LHCN-M2 (cell line): ENCODE data around the gene RNF40. TPM values are rescaled to one million over a fixed set of nuclear protein-coding genes. Genes with fewer than 3 reads are reported as not detected.
A peak's percentile ranks its signal among the peaks of the same experiment; 100 is the strongest.

Source experiments
- DNase-seq: peaks from one replicate; pipeline ENCODE4 v3.0.0-alpha.2; 2012; ENCODE audit warnings: low read depth
- polyA plus RNA-seq: library from polyadenylated mRNA; unstranded; fragments of >200 nt; gene quantifications from one replicate; pipeline ENCODE4 v1.2.1, GENCODE V29; 2012; ENCODE audit warnings: missing spikeins
- total RNA-seq: library from RNA; depleted of rRNA; stranded (reverse); fragments of >200 nt; gene quantifications from 2 replicates; pipeline ENCODE4 v1.2.3, GENCODE V29; 2014; rRNA removed

Gene RNF40
- 102 and 105 TPM in 2 replicates for total RNA-seq
- polyA plus RNA-seq, result 68.0 TPM

DNA sequence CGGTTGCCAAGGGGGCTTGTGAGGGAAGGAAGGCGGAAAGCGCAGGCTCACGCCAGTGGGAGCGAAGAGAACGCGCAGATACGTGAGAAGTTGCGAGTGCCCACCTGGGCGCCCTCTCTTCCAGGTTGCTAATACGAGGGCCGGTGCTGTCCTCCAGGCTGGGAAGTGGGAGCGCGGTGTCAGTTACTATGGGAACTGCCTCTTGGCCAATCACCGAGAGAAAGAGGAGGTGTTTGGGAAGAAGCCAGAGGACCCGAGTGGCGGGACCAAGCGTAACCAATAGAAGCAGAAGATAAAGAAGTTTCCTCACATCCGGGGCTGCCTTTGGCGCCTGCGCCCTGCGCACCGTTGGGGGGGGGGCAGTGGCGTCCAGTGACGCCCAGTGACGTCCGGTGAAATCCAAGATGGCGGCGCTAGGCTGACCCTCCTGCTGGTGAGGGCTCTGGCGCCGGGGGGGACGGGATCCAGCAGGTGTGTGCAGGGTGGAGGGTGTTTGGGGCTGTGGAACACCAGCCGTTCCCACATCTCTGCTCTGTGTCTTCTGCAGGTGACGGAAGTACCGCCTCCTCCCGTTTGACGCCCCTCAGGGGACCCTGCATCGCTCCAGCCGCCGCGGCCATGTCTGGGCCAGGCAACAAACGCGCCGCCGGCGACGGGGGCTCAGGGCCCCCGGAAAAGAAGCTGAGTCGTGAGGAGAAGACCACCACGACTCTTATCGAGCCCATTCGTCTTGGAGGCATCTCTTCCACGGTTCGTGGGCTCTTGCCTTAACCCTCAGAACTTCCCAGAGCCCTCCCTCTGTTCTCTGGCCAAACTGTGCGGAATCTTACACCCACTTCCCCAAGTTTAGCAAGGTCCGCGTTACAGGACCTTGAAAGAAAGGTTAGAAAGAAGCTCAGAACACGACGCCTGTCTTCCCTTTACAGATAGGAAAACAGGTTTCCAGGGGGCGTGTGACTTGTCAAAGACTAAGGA, at the start of gene RNF40, which contains the start of gene CFAP119:
Gene RNF40 (plus strand): TSS at position 395 of the 975 bp plus-strand sequence. CDS start 224 bp downstream, at position 619.
Gene CFAP119 (minus strand): TSS at position 135 of the 975 bp plus-strand sequence. CDS start 314 bp downstream, outside the sequence.
- DNase-seq, result peak; percentile 97

DNA sequence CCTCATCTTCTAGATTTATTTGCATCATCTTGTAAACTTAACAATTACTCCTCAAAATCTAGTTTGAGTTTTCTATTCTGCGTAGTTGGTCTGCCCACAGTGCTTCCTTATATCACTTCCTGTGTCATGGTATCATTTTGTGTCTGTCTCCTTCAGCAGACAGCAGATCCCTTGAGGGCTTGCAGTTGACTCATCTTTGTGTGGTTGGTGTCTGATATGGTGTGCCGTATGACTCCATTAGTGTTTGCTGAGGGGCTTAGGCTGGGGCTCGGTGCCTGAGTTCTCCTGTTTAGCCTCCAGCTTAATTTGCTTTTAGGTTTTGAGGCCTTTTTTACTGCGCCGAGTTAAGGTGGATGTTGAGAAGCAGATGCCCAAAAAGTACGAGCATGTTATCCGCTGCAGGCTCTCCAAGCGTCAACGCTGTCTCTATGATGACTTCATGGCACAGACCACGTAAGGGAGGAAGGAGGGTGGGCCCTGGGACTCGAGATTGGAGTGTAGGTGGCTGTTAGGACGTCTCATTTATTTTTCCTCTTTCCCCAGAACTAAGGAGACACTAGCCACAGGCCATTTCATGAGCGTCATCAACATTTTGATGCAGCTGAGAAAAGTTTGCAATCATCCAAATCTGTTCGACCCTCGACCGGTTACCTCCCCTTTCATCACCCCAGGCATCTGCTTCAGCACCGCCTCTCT, 46.2 kb upstream of the RNF40 start:
- peak; percentile 45 for DNase-seq

DNA sequence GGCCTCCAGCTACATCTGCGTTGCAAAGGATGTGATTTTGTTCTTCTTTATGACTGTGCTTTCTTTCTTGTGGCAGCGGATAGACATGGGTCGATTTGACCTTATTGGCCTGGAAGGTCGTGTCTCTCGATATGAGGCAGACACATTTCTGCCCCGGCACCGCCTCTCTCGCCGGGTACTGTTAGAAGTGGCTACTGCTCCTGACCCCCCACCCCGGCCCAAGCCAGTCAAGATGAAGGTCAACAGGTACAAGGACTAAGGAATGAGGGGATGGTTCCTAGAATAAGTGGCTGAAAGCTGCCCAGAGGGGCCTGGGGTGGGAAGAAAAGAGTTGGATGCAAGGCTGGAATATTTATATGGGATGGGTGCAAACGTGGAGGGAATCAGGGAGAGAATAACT, 42.0 kb upstream of the RNF40 start:
- no peak for DNase-seq

DNA sequence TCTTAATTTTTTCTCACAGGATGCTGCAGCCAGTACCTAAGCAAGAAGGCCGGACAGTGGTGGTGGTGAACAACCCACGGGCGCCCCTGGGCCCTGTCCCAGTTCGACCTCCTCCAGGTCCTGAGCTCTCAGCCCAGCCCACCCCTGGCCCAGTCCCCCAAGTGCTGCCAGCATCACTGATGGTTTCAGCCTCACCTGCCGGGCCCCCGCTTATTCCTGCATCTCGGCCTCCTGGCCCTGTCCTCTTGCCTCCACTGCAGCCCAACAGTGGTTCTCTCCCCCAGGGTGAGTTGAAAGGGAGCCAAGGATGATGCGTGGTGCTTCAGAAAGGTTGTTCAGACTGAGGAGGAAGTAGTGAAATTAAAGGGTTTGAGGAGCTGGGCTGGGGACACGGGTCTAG, 41.4 kb upstream of the RNF40 start:
- no peak for DNase-seq

DNA sequence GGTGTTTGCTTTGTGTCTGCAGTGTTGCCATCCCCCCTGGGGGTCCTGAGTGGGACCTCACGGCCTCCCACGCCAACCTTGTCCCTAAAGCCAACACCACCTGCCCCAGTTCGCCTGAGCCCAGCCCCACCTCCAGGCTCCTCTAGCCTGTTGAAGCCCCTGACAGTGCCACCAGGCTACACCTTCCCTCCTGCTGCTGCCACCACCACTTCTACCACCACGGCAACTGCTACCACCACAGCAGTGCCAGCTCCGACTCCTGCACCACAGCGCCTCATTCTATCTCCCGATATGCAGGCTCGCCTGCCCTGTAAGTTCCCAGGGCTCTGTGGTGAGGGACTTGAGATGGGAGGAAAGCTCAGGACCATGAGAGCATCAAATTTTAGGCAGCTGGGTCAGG, 41.0 kb upstream of the RNF40 start:
- DNase-seq, result no peak

DNA sequence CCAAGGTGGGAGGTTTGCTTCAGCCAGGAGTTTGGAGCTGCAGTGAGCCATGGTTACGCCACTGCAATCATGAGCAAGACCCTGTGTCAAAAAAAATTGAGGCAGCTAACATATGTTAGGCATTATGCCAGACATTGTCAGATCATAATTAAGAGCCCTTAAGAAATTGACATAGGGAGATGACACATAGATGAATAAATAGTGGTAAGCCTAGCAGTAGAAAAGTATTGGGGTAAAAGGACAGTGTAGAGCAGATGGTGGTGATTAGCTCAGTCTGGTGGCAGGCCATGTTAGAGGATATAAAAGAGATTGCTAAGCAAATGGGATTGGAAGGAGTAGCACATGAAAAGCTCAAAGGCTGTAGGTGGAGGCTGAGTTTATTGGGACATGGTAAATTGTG, 40.5 kb upstream of the RNF40 start:
- DNase-seq, result peak; percentile 70

DNA sequence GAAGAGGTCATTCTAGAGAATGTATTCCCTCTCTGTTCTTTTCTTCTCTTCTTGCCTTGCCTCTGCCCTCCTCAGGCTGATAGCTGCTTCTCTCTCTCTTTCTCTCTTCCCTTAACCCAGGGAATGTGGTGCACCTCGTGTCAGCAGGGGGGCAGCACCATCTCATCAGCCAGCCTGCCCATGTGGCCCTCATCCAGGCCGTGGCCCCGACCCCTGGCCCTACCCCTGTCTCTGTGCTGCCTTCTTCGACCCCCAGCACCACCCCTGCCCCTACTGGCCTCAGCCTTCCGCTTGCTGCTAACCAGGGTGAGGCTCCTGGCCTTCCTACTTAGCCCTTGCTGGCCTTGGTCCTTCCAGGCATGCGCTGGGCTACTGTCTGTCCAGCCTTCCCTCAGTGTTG, 39.7 kb upstream of the RNF40 start:
- DNase-seq, result no peak

DNA sequence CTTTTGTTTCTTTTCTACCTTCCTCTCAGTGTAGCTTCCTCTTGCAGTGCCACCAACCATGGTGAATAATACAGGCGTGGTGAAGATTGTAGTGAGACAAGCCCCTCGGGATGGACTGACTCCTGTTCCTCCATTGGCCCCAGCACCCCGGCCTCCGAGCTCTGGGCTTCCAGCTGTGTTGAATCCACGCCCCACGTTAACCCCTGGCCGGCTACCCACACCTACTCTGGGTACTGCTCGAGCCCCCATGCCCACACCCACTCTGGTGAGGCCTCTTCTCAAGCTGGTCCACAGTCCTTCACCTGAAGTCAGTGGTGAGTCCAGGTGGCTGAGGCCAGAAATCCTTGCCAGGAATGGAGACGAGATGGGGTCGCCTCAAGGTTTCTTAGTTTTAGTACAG, 39.2 kb upstream of the RNF40 start:
- DNase-seq, result no peak

DNA sequence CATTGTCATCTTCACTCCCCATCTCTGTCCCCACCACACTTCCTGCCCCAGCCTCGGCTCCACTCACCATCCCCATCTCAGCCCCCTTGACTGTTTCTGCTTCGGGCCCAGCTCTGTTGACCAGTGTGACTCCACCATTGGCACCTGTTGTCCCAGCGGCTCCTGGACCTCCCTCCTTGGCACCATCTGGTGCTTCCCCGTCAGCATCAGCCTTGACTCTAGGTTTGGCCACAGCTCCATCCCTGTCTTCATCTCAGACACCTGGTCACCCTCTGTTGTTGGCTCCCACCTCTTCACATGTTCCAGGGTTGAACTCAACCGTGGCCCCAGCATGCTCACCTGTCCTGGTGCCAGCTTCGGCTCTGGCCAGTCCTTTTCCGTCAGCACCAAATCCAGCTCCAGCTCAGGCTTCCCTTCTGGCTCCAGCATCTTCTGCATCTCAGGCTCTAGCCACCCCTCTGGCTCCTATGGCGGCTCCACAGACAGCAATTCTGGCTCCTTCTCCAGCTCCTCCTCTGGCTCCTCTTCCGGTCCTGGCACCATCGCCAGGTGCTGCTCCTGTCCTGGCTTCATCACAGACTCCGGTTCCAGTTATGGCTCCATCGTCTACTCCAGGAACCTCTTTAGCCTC, 38.3 kb upstream of the RNF40 start:
- DNase-seq, result no peak

DNA sequence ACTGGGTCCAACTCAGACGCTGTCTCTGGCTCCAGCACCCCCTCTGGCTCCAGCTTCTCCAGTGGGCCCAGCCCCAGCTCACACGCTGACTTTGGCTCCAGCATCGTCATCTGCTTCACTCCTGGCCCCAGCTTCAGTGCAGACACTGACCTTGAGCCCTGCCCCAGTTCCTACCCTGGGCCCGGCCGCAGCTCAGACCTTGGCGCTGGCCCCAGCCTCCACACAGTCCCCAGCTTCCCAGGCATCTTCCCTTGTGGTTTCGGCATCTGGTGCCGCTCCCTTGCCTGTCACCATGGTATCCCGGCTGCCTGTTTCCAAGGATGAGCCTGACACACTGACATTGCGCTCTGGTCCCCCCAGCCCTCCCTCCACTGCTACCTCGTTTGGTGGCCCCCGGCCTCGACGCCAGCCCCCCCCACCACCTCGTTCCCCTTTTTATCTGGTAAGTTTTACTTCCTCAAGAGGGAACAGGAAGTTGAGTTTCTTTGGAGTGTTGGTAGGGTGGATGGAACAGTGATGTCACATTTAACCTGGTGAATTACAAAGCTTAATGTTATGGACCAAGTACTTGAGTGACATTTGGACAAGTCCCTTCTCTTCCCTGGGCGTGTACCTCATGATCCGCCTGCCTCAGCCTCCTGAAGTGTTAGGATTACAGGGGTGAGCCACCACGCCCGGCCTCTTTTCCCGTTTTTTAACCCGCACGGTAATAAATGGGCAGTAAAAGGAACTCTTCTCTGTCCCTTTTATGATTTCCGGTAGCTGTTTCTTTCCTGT, 37.3 kb upstream of the RNF40 start:
- no peak for DNase-seq

DNA sequence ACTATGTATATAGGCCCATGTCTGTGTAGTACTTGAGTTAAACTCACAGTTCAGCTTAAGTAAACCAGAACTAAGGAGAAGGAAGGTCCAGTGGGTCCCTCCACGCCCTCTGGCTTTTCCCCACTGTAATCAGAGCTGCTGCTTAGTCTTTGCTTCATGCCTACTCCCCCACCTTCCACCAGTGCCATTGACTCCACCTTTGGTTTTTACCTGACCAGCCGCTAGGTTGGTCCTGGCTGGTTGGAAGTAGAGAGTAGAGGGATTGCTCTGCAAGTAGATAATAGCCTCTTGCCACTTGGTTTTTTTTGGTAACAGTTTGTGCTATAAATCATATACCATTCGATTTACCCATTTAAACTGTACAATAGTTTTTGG, 36.7 kb upstream of the RNF40 start:
- no peak for DNase-seq

DNA sequence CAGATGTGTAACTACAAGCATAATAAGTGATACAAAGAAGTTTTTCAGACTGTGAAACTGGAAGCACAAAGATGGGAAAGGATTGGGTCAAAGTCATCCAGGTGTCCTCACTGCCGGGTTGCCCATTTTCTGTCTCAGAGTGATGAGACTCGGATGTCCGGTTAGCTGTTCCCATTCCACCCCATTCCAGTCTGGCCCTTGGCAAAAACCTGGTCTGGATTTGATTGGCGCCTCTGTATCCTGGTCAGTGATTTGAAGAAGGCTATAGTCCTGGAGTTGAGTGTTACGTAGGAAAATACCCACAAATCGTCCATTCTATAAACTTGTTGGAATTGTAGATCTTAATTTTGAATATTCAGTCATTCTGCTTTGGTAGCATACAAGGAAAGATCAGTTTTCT, 33.8 kb upstream of the RNF40 start:
- DNase-seq, result no peak

DNA sequence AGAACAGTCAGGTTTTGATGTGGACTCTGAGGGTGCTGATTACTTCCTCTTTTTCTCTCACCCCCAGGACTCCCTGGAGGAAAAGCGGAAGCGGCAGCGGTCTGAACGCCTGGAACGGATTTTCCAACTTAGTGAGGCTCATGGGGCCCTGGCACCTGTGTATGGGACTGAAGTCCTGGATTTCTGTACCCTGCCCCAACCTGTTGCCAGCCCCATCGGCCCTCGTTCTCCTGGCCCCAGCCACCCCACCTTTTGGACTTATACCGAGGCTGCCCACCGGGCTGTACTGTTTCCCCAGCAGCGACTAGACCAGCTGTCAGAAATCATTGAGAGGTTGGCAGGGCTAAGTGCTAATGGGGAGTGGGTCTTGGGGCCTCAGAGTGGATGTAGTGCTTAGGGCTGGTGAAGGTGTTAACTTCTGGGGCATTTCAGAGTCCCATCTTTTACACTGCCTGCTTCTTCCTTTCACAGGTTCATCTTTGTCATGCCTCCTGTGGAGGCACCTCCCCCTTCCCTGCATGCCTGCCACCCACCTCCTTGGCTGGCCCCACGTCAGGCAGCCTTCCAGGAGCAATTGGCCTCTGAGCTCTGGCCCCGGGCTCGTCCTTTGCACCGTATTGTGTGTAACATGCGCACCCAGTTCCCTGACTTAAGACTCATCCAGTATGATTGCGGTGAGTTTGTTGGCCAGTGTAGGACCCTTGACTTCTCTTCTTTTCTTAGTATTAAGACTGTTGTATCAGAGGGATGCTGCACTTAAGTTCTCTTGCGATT, 33.0 kb upstream of the RNF40 start:
- no peak for DNase-seq

DNA sequence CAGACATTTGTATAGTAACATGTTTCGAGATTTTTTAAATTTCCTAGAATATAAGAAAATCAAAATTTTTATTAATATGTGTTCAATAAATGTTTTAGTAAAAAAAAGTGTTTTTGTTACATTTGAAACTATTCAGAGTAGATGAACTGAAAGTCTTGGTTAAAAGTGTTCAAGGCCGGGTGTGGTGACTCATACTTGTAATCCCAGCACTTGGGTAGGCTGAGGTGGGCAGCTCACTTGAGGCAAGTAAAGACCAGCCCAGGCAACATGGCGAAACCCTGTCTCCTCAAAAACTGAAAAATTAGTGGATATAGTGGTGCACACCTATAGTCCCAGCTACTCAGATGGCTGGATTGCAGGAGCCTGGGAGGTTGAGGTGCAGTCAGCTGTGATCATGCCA, 30.7 kb upstream of the RNF40 start:
- no peak for DNase-seq

DNA sequence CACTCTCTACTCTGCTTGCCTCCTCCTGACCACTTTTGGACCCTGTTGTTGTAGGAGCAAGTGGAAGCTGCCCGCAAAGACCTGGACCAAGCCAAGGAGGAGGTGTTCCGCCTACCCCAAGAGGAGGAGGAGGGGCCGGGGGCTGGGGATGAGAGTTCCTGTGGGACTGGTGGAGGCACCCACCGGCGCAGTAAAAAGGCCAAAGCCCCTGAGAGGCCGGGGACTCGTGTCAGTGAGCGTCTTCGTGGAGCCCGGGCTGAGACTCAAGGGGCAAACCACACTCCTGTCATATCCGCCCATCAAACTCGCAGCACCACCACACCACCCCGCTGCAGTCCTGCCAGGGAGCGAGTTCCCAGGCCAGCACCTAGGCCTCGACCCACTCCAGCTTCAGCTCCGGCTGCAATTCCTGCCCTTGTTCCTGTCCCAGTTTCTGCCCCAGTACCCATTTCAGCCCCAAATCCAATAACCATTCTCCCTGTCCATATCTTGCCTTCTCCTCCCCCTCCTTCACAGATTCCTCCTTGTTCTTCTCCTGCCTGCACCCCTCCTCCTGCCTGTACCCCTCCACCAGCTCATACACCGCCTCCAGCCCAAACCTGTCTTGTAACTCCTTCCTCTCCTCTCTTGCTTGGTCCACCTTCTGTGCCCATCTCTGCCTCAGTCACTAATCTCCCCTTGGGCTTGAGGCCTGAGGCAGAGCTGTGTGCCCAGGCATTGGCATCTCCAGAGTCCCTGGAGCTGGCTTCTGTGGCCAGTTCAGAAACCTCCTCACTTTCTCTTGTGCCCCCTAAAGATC, 24.9 kb upstream of the RNF40 start:
- DNase-seq, result no peak

DNA sequence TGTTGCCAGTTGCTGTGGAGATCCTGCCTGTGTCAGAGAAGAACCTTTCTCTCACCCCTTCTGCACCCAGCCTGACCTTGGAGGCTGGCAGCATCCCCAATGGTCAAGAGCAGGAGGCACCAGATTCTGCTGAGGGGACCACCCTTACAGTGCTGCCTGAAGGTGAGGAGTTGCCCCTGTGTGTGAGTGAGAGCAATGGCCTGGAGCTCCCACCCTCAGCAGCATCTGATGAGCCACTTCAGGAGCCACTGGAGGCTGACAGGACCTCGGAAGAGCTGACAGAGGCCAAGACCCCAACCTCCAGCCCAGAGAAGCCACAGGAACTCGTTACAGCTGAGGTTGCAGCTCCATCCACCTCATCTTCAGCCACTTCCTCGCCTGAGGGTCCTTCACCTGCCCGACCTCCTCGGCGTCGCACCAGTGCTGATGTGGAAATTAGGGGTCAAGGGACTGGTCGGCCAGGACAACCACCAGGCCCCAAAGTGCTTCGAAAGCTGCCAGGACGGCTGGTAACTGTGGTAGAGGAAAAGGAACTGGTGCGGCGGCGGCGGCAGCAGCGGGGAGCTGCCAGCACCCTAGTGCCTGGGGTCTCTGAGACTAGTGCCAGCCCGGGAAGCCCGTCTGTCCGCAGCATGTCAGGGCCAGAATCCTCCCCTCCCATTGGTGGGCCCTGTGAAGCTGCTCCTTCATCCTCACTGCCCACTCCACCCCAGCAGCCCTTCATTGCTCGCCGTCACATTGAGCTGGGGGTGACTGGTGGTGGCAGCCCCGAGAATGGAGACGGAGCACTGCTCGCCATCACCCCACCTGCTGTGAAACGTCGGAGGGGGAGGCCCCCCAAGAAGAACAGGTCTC, 24.1 kb upstream of the RNF40 start:
- DNase-seq, result no peak

DNA sequence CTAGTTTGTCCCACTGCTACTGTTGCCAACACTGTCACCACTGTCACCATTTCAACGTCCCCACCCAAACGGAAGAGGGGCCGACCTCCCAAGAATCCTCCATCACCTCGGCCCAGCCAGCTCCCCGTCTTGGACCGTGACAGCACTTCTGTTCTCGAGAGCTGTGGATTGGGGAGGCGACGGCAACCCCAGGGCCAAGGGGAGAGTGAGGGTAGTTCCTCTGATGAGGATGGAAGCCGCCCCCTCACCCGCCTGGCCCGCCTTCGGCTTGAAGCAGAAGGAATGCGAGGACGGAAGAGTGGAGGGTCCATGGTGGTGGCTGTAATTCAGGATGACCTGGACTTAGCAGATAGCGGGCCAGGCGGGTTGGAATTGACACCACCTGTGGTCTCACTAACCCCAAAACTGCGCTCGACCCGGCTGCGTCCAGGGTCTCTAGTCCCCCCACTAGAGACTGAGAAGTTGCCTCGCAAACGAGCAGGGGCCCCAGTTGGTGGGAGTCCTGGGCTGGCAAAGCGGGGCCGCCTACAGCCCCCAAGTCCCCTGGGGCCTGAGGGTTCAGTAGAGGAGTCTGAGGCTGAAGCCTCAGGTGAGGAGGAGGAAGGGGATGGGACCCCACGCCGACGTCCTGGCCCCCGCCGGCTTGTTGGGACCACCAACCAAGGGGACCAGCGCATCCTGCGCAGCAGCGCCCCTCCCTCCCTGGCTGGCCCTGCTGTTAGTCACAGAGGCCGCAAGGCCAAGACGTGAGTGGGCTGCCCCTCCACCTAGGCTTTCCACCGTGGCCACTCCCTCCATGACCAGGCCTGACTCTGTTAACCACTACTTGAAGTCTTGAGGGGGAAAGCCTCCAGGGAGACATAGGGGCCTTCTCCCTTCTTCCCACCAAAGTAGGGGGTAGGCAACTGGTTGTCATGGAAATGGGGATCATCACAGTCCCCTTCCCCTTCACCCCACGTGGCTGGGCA, 22.9 kb upstream of the RNF40 start:
- DNase-seq, result no peak
